ENCODE measurements around the gene NEDD9.

DNA sequence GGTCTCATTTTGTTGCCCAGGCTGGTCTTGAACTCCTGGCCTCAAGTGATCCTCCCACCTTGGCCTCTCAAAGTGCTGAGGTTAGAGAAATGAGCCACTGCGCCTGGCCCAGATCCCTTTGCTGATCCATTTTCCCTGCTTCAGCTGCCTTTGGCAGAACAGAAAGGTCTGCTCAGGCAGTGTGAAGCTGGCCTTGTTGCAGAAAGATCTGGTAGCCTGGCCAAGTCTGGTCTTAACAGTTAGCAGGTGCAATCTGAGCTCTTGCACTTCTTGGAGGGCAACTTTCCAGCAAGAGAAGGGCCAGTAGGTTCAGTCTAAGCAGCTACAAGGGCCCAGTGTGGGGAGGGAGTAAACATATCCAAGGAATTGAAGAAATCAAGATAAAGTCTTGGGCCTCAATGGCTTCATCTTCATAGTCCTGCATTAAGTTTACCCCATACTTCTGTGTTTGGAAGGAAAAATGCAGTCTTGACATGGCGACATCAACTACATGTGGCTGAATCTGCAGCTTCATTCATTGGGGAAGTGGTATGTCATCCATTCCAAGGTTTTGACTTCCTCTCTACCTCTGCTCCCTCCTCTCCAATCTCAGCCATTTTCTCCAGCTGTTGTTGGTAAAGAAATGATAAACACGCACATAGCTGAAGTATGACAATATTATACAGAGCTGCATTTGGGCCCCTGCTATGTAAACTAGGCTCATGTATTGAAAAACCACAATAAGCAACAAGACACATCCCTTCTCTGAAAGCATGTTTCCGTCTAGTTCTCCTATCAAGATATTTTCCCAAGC lies 39.0 kb upstream of the NEDD9 start:
- TF ChIP-seq RAD21 (IDR thresholded peaks at IDR 0.05; ENCODE audit: low read depth), result no peak
- TF ChIP-seq, protein P1, sequence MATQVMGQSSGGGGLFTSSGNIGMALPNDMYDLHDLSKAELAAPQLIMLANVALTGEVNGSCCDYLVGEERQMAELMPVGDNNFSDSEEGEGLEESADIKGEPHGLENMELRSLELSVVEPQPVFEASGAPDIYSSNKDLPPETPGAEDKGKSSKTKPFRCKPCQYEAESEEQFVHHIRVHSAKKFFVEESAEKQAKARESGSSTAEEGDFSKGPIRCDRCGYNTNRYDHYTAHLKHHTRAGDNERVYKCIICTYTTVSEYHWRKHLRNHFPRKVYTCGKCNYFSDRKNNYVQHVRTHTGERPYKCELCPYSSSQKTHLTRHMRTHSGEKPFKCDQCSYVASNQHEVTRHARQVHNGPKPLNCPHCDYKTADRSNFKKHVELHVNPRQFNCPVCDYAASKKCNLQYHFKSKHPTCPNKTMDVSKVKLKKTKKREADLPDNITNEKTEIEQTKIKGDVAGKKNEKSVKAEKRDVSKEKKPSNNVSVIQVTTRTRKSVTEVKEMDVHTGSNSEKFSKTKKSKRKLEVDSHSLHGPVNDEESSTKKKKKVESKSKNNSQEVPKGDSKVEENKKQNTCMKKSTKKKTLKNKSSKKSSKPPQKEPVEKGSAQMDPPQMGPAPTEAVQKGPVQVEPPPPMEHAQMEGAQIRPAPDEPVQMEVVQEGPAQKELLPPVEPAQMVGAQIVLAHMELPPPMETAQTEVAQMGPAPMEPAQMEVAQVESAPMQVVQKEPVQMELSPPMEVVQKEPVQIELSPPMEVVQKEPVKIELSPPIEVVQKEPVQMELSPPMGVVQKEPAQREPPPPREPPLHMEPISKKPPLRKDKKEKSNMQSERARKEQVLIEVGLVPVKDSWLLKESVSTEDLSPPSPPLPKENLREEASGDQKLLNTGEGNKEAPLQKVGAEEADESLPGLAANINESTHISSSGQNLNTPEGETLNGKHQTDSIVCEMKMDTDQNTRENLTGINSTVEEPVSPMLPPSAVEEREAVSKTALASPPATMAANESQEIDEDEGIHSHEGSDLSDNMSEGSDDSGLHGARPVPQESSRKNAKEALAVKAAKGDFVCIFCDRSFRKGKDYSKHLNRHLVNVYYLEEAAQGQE (IDR thresholded peaks at IDR 0.05; ENCODE audit: low read depth), result no peak
- TF ChIP-seq, protein P2, sequence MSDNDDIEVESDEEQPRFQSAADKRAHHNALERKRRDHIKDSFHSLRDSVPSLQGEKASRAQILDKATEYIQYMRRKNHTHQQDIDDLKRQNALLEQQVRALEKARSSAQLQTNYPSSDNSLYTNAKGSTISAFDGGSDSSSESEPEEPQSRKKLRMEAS (IDR thresholded peaks at IDR 0.05), result no peak
- TF ChIP-seq FOXM1 (IDR thresholded peaks at IDR 0.05; ENCODE audit: borderline replicate concordance, low read depth), result no peak
- TF ChIP-seq TAF1 (IDR thresholded peaks at IDR 0.05; ENCODE audit: low read depth), result no peak
- no peak for TF ChIP-seq CEBPB (IDR thresholded peaks at IDR 0.05)
- TF ChIP-seq YY1 (IDR thresholded peaks at IDR 0.05; ENCODE audit: low read depth), result no peak
- TF ChIP-seq CREB1 (IDR thresholded peaks at IDR 0.05; ENCODE audit: low read depth), result no peak
- TF ChIP-seq TEAD4 (IDR thresholded peaks at IDR 0.05), result no peak
- no peak for TF ChIP-seq EP300 (IDR thresholded peaks at IDR 0.05; ENCODE audit: borderline replicate concordance)
- TF ChIP-seq EGR1 (IDR thresholded peaks at IDR 0.05), result no peak
- TF ChIP-seq TCF12 (IDR thresholded peaks at IDR 0.05; ENCODE audit: low read depth), result no peak

Measured in Ishikawa (cell line).